SK-N-SH (cell line): ENCODE results near the gene EDA. TPM values are rescaled to one million over a fixed set of nuclear protein-coding genes. Genes with fewer than 3 reads are reported as not detected.

Source experiments
- CTCF ChIA-PET: fragments of 300-600, 350-600 bp; formaldehyde crosslinking; extraction: SDS; loops from one replicate; lab custom pipeline; 2021; lab: Yijun Ruan, JAX
- POLR2A ChIA-PET: fragments of 350-600 bp; sonication (Branson Sonifier 250); formaldehyde crosslinking; extraction: SDS; loops from one replicate; lab custom pipeline; 2020; ENCODE audit warnings: antibody characterized with exemption, inconsistent platforms; lab: Yijun Ruan, JAX
- DNase-seq: peaks from one replicate; pipeline ENCODE4 v3.0.0; 2012
- H2AFZ ChIP-seq: fragments of 200-600 bp; sonication (generic); 2 replicates; pipeline ENCODE4 v1.8.1; 2016; ENCODE audit warnings: antibody characterized with exemption, mild to moderate bottlenecking, low read depth
- H3F3A ChIP-seq: fragments of 200-600 bp; sonication (generic); replicated peaks from 2 replicates; pipeline ENCODE3; 2016; ENCODE audit warnings: antibody characterized with exemption, mild to moderate bottlenecking; ENCODE audit not compliant: insufficient read depth
- H3K27ac ChIP-seq, 2 experiments: fragments of 200-500 bp in 1 of 2; fragments of 200-600 bp in 1 of 2; sonication (Bioruptor generic) in 1 of 2; sonication (generic), shearing (Covaris generic) in 1 of 2; 2 replicates each; pipeline versions ENCODE4 v1.5.1 to v1.6.1; 2014 to 2016; ENCODE audit warnings: low read depth in 2 of 2, inconsistent platforms in 1 of 2, low read length in 1 of 2, mild to moderate bottlenecking in 1 of 2, mixed read lengths in 1 of 2
- H3K27me3 ChIP-seq: fragments of 200-600 bp; sonication (generic), shearing (Covaris generic); 2 replicates; pipeline ENCODE4 v1.6.1; 2016; ENCODE audit warnings: mixed run types; ENCODE audit not compliant: insufficient read depth
- H3K36me3 ChIP-seq, 2 experiments: fragments of 200-500 bp in 1 of 2; fragments of 200-600 bp in 1 of 2; sonication (Bioruptor generic) in 1 of 2; sonication (generic) in 1 of 2; replicated peaks in 1 of 2; 2 replicates each; pipeline versions ENCODE3 to v1.5.1; 2014 to 2016; ENCODE audit warnings: low read length in 1 of 2, mild to moderate bottlenecking in 1 of 2; ENCODE audit not compliant: insufficient read depth in 2 of 2, control insufficient read depth in 1 of 2
- H3K4me1 ChIP-seq, 2 experiments: fragments of 200-500 bp in 1 of 2; fragments of 200-600 bp in 1 of 2; sonication (Bioruptor generic) in 1 of 2; sonication (generic), shearing (Covaris generic) in 1 of 2; 2 replicates each; pipeline versions ENCODE4 v1.5.1 to v1.6.1; 2014 to 2016; ENCODE audit warnings: low read depth in 1 of 2, low read length in 1 of 2, mixed run types in 1 of 2; ENCODE audit not compliant: insufficient read depth in 2 of 2, control insufficient read depth in 1 of 2
- H3K4me2 ChIP-seq: fragments of 200-600 bp; sonication (generic), shearing (Covaris generic); 2 replicates; pipeline ENCODE4 v1.6.1; 2017; ENCODE audit warnings: mixed run types
- H3K4me3 ChIP-seq, 2 experiments: fragments of 200-500 bp in 1 of 2; fragments of 200-600 bp in 1 of 2; sonication (Bioruptor generic) in 1 of 2; sonication (generic), shearing (Covaris generic) in 1 of 2; 2 replicates each; pipeline versions ENCODE4 v1.5.1 to v1.8.1; 2014 to 2016; ENCODE audit warnings: low read depth in 2 of 2, inconsistent platforms in 1 of 2, low read length in 1 of 2, mild to moderate bottlenecking in 1 of 2, mixed read lengths in 1 of 2, moderate library complexity in 1 of 2
- H3K79me2 ChIP-seq: fragments of 200-600 bp; sonication (generic); 2 replicates; pipeline ENCODE4 v1.8.1; 2017; ENCODE audit warnings: mild to moderate bottlenecking; ENCODE audit not compliant: insufficient read depth
- H3K9ac ChIP-seq: fragments of 200-600 bp; sonication (generic); 2 replicates; pipeline ENCODE4 v1.6.1; 2017; ENCODE audit warnings: mixed run types
- H3K9me2 ChIP-seq: fragments of 200-600 bp; sonication (generic); 2 replicates; pipeline ENCODE4 v1.6.1; 2017; ENCODE audit warnings: mixed run types
- H3K9me3 ChIP-seq: fragments of 200-600 bp; sonication (generic); 2 replicates; pipeline ENCODE4 v1.6.1; 2017; ENCODE audit warnings: mixed run types, mild to moderate bottlenecking, moderate library complexity
- H4K20me1 ChIP-seq: fragments of 200-600 bp; sonication (generic); 2 replicates; pipeline ENCODE4 v1.6.1; 2017; ENCODE audit warnings: mild to moderate bottlenecking, mixed run types; ENCODE audit not compliant: insufficient read depth
- CHD2 ChIP-seq: fragments of 150-350 bp; IDR thresholded peaks from 2 replicates; pipeline ENCODE4 v1.6.1; 2018; ENCODE audit warnings: low read length; ENCODE audit not compliant: partially characterized antibody
- EP300 ChIP-seq, 2 experiments: IDR thresholded peaks; 2 replicates each; pipeline versions ENCODE4 v1.4.0 to v1.6.1; 2012; ENCODE audit warnings: borderline replicate concordance in 1 of 2, low read depth in 1 of 2, low read length in 1 of 2
- GABPA ChIP-seq: IDR thresholded peaks from 2 replicates; pipeline ENCODE4 v1.4.0; 2012; ENCODE audit warnings: low read depth, mild to moderate bottlenecking
- MXI1 ChIP-seq: IDR thresholded peaks from 2 replicates; pipeline ENCODE4 v1.6.1; 2012; ENCODE audit warnings: mild to moderate bottlenecking, low read depth, low read length, improper control_type of control experiment
- NRF1 ChIP-seq: IDR thresholded peaks from 2 replicates; pipeline ENCODE4 v1.6.1; 2012; ENCODE audit warnings: low read depth, mild to moderate bottlenecking, low read length
- POLR2AphosphoS5 ChIP-seq: IDR thresholded peaks from 2 replicates; pipeline ENCODE4 v1.6.1; 2012; ENCODE audit warnings: low read depth, low read length
- RCOR1 ChIP-seq: fragments of 150-350 bp; IDR thresholded peaks from 2 replicates; pipeline ENCODE4 v1.6.1; 2017; ENCODE audit warnings: antibody characterized with exemption, low read length
- RFX5 ChIP-seq: IDR thresholded peaks from 2 replicates; pipeline ENCODE4 v1.6.1; 2012; ENCODE audit warnings: mild to moderate bottlenecking, improper control_type of control experiment, low read length
- TAF1 ChIP-seq: IDR thresholded peaks from 2 replicates; pipeline ENCODE4 v1.6.1; 2012; ENCODE audit warnings: low read depth, mild to moderate bottlenecking, low read length, moderate library complexity, borderline replicate concordance
- TCF12 ChIP-seq: IDR thresholded peaks from 2 replicates; pipeline ENCODE4 v1.4.0; 2012
- WGBS: methylation state at CpG from one replicate; pipeline ENCODE4 v1.1.6; 2017; ENCODE audit warnings: low lambda C conversion rate; 5-methylcytosine and 5-hydroxymethylcytosine counted together
- polyA plus RNA-seq, 3 experiments: library from polyadenylated mRNA; depleted of rRNA; stranded (reverse); fragments of >200 nt; gene quantifications; 2 replicates each; pipeline ENCODE4 v1.2.3, GENCODE V29; 2012
- TF ChIP-seq, protein P1 (sequence below): IDR thresholded peaks from 2 replicates; pipeline ENCODE4 v1.6.1; 2012; ENCODE audit warnings: mild to moderate bottlenecking, low read depth, low read length, moderate library complexity
- TF ChIP-seq, protein P2 (sequence below): fragments of 150-350 bp; IDR thresholded peaks from 2 replicates; pipeline ENCODE4 v1.6.1; 2017; ENCODE audit warnings: antibody characterized with exemption, low read length, low read depth, borderline replicate concordance
- TF ChIP-seq, protein P3 (sequence below): IDR thresholded peaks from 2 replicates; pipeline ENCODE4 v1.4.0; 2012; ENCODE audit warnings: low read depth, borderline replicate concordance

Gene EDA
- polyA plus RNA-seq, 1 of the 3 experiments (the other 2 are of a cell fraction), result 0.02 TPM

DNA sequence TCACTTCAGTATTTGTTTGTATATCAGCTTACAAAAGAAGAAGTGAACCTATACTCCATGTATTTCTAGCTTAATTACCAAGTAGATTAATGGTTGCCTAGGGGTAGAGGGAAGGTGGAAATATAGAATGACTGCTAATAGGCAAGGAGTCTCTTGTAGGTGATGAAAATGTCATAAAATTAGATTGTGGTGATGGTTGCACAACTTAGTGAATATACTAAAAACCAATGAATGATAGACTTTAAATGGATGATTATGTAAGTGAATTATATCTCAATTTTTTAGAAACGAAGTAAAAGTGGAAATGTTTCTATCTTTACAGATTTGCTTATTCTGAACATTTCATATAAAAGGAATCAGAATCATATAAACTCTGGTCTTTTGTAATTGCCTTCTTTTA lies 268.3 kb downstream of the EDA start:
- Histone ChIP-seq H3K79me2 (no peaks in the 10 kb centered on the region), H3F3A (no peaks in the 10 kb centered on the region), H2AFZ (no peak overlapping the region), H3K27me3 (no peaks in the 10 kb centered on the region), H3K9me2 (no peaks in the 10 kb centered on the region), H3K9ac (no peak overlapping the region), H3K4me3 (no peak overlapping the region), H3K9me3 (no peaks in the 10 kb centered on the region), H3K4me2 (no peak overlapping the region), H3K36me3 (no peaks in the 10 kb centered on the region), H3K27ac (no peak overlapping the region), H4K20me1 (no peaks in the 10 kb centered on the region), H3K4me1 (no peaks in the 10 kb centered on the region)
- CTCF ChIA-PET, result no interaction called here
- DNase-seq, result no peak
- POLR2A ChIA-PET, result no interaction called here
- TF ChIP-seq NRF1 (no peak), RCOR1 (no peak), POLR2AphosphoS5 (no peak), CHD2 (no peak), GABPA (no peak), TCF12 (no peak), MXI1 (no peak), TAF1 (no peak), EP300 (IDR thresholded peaks at IDR 0.05; ENCODE audit: borderline replicate concordance in 1 of 2, low read depth in 1 of 2, low read length in 1 of 2) (no peak), RFX5 (no peak)
- TF ChIP-seq, protein P1, sequence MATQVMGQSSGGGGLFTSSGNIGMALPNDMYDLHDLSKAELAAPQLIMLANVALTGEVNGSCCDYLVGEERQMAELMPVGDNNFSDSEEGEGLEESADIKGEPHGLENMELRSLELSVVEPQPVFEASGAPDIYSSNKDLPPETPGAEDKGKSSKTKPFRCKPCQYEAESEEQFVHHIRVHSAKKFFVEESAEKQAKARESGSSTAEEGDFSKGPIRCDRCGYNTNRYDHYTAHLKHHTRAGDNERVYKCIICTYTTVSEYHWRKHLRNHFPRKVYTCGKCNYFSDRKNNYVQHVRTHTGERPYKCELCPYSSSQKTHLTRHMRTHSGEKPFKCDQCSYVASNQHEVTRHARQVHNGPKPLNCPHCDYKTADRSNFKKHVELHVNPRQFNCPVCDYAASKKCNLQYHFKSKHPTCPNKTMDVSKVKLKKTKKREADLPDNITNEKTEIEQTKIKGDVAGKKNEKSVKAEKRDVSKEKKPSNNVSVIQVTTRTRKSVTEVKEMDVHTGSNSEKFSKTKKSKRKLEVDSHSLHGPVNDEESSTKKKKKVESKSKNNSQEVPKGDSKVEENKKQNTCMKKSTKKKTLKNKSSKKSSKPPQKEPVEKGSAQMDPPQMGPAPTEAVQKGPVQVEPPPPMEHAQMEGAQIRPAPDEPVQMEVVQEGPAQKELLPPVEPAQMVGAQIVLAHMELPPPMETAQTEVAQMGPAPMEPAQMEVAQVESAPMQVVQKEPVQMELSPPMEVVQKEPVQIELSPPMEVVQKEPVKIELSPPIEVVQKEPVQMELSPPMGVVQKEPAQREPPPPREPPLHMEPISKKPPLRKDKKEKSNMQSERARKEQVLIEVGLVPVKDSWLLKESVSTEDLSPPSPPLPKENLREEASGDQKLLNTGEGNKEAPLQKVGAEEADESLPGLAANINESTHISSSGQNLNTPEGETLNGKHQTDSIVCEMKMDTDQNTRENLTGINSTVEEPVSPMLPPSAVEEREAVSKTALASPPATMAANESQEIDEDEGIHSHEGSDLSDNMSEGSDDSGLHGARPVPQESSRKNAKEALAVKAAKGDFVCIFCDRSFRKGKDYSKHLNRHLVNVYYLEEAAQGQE, result no peak
- TF ChIP-seq, protein P2, sequence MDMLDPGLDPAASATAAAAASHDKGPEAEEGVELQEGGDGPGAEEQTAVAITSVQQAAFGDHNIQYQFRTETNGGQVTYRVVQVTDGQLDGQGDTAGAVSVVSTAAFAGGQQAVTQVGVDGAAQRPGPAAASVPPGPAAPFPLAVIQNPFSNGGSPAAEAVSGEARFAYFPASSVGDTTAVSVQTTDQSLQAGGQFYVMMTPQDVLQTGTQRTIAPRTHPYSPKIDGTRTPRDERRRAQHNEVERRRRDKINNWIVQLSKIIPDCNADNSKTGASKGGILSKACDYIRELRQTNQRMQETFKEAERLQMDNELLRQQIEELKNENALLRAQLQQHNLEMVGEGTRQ, result no peak
- TF ChIP-seq, protein P3, sequence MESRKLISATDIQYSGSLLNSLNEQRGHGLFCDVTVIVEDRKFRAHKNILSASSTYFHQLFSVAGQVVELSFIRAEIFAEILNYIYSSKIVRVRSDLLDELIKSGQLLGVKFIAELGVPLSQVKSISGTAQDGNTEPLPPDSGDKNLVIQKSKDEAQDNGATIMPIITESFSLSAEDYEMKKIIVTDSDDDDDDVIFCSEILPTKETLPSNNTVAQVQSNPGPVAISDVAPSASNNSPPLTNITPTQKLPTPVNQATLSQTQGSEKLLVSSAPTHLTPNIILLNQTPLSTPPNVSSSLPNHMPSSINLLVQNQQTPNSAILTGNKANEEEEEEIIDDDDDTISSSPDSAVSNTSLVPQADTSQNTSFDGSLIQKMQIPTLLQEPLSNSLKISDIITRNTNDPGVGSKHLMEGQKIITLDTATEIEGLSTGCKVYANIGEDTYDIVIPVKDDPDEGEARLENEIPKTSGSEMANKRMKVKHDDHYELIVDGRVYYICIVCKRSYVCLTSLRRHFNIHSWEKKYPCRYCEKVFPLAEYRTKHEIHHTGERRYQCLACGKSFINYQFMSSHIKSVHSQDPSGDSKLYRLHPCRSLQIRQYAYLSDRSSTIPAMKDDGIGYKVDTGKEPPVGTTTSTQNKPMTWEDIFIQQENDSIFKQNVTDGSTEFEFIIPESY, result no peak
- WGBS, result 0% methylated on average over 1 of the region's 1 CpG
